Ishikawa (cell line): Measurements from ENCODE around the gene QPRT.

Experiments used
- EP300 ChIP-seq: IDR thresholded peaks from 2 replicates; pipeline ENCODE4 v1.6.1; 2012; ENCODE audit warnings: borderline replicate concordance
- FOXM1 ChIP-seq: IDR thresholded peaks from 2 replicates; pipeline ENCODE4 v1.6.1; 2012; ENCODE audit warnings: low read depth, borderline replicate concordance
- MAX ChIP-seq: IDR thresholded peaks from 2 replicates; pipeline ENCODE4 v1.6.1; 2012
- RAD21 ChIP-seq: IDR thresholded peaks from 2 replicates; pipeline ENCODE4 v1.6.1; 2012; ENCODE audit warnings: low read depth

- TF ChIP-seq MAX, result no peak; the same call in 1 of the 2 replicates
- TF ChIP-seq EP300, result no peak
- no peak for TF ChIP-seq RAD21
- TF ChIP-seq FOXM1, result no peak
Observed at GRCh38 chr16:29678691-29679267, at the start of gene QPRT.
